GM06990 (cell line): ENCODE measurements around the gene ECD.

Experiments
- DNase-seq: peaks from one replicate; pipeline ENCODE4 v3.0.0-alpha.2; 2011; ENCODE audit not compliant: insufficient read length; ENCODE audit errors: extremely low read depth
- H3K27me3 ChIP-seq: replicated peaks from 2 replicates; pipeline ENCODE4 v1.6.0; 2011; ENCODE audit warnings: low read length; ENCODE audit not compliant: control insufficient read depth, insufficient read depth
- H3K36me3 ChIP-seq: 2 replicates; pipeline ENCODE4 v1.5.1; 2011; ENCODE audit warnings: low read length; ENCODE audit not compliant: control insufficient read depth, insufficient read depth
- H3K4me3 ChIP-seq: replicated peaks from 2 replicates; pipeline ENCODE4 v1.5.1; 2011; ENCODE audit warnings: low read depth, mild to moderate bottlenecking, control low read depth, low read length
- CTCF ChIP-seq: IDR thresholded peaks from 2 replicates; pipeline ENCODE4 v1.5.1; 2011; ENCODE audit warnings: low read length, control low read depth, mild to moderate bottlenecking, inconsistent platforms; ENCODE audit not compliant: insufficient read depth, poor library complexity, severe bottlenecking

Gene ECD

GRCh38 chr10:73186266-73186665, 18.5 kb upstream of the ECD start:
- no peak for TF ChIP-seq CTCF
- H3K36me3 ChIP-seq = peaks cover 2% of the 10 kb centered on the region
- no peak overlapping the region for H3K4me3 ChIP-seq
- no peak for DNase-seq
- no peaks in the 10 kb centered on the region for H3K27me3 ChIP-seq

- DNase-seq = no peak
- Histone ChIP-seq H3K4me3 (no peak overlapping the region), H3K27me3 (no peaks in the 10 kb centered on the region), H3K36me3 (peaks cover 2% of the 10 kb centered on the region)
- TF ChIP-seq CTCF = no peak
Observed at GRCh38 chr10:73183667-73184281, 16.0 kb upstream of the ECD start.

GRCh38 chr10:73182568-73182967, 14.8 kb upstream of the ECD start:
- Histone ChIP-seq H3K36me3 (peaks cover 2% of the 10 kb centered on the region), H3K27me3 (no peaks in the 10 kb centered on the region), H3K4me3 (no peak overlapping the region)
- no peak for TF ChIP-seq CTCF
- DNase-seq = no peak

GRCh38 chr10:73174148-73174925, 6.5 kb upstream of the ECD start:
- H3K36me3 ChIP-seq = no peaks in the 10 kb centered on the region
- no peak for DNase-seq
- TF ChIP-seq CTCF = no peak
- H3K27me3 ChIP-seq = no peaks in the 10 kb centered on the region
- H3K4me3 ChIP-seq = no peak overlapping the region

GRCh38 chr10:73172867-73173266, 5.1 kb upstream of the ECD start:
- no peak for TF ChIP-seq CTCF
- no peaks in the 10 kb centered on the region for H3K27me3 ChIP-seq
- no peaks in the 10 kb centered on the region for H3K36me3 ChIP-seq
- DNase-seq = no peak
- H3K4me3 ChIP-seq = no peak overlapping the region

GRCh38 chr10:73169320-73169719, 1.5 kb upstream of the ECD start:
- H3K4me3 ChIP-seq = no peak overlapping the region
- no peak for TF ChIP-seq CTCF
- H3K27me3 ChIP-seq = no peaks in the 10 kb centered on the region
- no peak for DNase-seq
- H3K36me3 ChIP-seq = no peaks in the 10 kb centered on the region
